GF-D8 (cell line): ENCODE data around the gene HAT1.
"Not testable (repeated sequence)": the region's sequence is repeated elsewhere in the genome, so short reads cannot be mapped to it uniquely, and the experiment has no call there.

ENCODE experiments used
- DNase-seq: peaks from one replicate; lab custom pipeline; 2025; lab: John Stamatoyannopoulos, UW

Gene HAT1

GRCh38 chr2:171972329-171972982 lies 50.2 kb downstream of the HAT1 start:
- DNase-seq = no peak

GRCh38 chr2:171979103-171979502 lies 56.8 kb downstream of the HAT1 start:
- DNase-seq = no peak

GRCh38 chr2:171983924-171984323 lies 61.7 kb downstream of the HAT1 start:
- DNase-seq = not testable (repeated sequence)

DNA sequence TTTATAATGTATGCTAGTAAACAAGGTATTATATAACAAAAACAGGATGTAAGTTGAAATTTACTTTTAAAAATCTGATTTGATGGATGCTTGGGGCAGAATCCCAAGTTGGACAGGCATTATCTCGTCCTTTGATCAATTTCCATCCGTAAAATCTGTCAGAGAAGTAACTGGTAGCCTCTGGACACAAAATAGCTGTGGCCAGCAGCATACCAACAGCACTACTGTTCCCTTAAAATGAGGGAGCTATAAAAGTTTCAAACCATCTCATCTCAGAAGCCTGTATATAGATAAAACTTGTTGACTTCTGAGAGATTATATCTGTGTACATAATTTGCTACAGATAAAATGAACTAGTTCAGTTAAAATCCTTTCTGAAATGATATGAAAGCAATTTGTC lies 62.8 kb downstream of the HAT1 start:
- DNase-seq = no peak

DNA sequence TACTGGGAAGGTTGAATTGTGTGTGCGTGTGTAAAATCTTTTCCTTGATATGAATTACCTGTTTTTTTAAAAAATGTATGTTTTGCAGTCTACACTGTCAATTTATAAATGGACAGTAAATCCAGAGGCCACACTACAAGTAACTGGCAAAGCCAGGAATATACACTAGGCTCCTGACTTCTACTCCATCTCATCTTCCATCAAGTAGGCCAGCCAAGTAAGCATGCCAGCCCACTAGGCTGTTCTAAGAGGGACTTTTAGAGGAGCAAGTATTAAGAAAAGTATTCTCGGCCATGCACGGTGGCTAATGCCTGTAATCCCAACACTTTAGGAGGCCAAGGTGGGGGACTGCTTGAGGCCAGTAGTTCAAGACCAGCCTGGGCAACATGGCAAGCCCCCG lies 64.5 kb downstream of the HAT1 start:
- no peak for DNase-seq

- DNase-seq = no peak
These were observed 68.8 kb downstream of the HAT1 start for GRCh38 chr2:171991027-171991426.

DNA sequence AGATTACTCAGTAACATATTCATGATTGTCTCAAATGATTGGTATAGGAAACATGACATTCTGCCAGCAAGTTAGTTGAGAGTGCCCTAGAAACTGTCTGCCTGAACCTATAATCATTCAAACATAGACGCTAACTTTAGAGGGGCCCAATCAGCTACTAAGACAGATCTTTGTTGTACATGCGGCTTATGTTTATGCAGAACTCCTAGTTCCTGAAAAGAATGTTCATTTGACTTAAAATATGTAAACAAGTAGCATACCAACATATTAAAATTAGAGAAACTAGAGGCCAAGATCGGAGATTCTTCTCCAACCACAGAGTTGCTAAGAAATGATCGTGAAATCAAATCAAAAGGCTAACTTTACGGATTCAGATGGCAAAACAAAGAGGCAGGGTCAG lies 73.3 kb downstream of the HAT1 start:
- DNase-seq = no peak

- no peak for DNase-seq
These were observed 73.8 kb downstream of the HAT1 start for GRCh38 chr2:171996021-171996420.

- DNase-seq = not testable (repeated sequence)
These were observed 74.8 kb downstream of the HAT1 start for GRCh38 chr2:171997031-171997430.

DNA sequence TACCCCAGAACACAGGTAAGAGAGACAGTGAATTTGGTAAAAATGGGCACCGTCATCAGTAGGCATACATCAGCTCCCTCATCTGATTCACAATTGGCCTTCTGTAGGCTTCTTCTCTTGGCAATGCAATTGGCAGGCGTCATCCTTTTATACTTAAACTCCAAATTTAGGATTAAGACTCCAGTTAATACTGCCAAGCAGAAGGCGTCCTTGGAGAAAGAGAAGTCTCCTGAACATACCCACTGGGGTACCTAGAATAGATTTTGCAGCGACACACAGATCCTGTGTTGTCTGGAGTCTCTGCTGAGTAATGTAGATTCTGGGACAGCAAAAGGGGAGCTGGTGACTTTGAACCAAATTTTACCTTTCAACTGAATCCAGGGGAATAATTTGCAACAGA lies 76.9 kb downstream of the HAT1 start:
- DNase-seq = no peak

DNA sequence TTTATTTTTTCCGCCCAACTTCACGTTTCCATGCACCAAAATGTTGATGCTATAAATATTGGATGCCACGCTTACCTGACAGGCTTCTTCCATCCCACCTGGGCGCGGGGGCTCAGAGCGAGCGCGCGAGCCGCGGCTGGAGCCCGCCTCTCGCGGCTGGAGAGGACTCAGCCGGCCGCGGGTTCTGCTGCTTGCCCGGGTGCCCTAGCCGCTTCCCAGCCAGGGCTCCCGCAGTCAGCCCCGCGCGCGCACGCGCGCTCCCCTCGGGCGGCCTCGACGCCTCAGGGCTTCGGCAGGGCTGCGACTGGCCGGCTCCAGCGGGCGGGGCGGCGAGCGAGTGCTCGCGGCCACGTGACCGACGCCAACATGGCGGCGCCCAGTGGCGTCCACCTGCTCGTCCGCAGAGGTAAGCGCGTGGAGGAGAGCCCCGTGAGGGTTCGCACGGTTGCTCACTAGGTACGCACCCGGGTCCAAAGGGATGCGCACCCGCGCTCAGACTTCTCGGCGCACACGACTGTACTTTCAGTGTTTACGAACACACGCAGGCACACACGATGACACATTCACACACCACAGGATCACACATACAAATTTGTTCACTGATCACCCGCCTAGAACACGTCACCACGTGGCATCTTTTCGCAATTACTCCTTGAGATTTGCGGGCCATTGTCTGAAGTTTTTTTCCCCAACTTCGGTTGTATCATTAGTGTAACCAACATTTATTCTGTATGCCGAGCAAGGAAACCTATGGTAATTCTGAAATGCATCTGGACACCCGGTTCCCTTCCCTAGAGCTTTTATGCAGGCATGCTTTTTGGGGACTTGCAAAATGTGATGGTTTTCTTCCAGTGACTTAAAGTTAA lies 77.6 kb downstream of the HAT1 start, which contains the start of gene METAP1D:
Gene METAP1D, plus strand, starts transcription at position 350 of the 866 bp plus-strand sequence. Its CDS starts 17 bp downstream, at position 367.
- DNase-seq = peak; percentile 80

- no peak for DNase-seq
These were observed 78.6 kb downstream of the HAT1 start for GRCh38 chr2:172000696-172001361.

GRCh38 chr2:172007372-172007771 lies 85.1 kb downstream of the HAT1 start:
- DNase-seq = no peak

DNA sequence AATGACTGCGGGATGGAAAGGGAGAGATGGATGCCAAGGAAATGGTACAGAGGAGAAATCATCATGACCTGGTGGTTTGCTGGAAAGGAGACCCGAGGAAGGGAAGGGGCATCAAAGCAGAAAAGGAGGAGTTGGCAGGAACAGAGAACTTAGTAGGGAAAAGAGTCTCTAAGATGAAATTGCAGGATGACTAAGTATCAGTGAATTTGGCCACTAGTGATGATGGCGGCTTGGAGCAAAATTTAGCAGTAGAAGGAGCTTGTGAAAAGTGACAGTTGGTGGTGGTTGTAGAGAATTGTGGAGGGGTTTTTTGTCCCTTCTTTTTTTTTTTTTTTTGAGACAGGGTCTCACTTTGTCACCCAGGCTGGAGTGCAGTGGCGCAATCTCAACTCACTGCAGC lies 87.6 kb downstream of the HAT1 start:
- DNase-seq = no peak

- DNase-seq = no peak
These were observed 89.7 kb downstream of the HAT1 start for GRCh38 chr2:172011812-172012575.

GRCh38 chr2:172012677-172013391 lies 90.6 kb downstream of the HAT1 start:
- no peak for DNase-seq

GRCh38 chr2:172013396-172013795 lies 91.1 kb downstream of the HAT1 start:
- peak; percentile 46 for DNase-seq

DNA sequence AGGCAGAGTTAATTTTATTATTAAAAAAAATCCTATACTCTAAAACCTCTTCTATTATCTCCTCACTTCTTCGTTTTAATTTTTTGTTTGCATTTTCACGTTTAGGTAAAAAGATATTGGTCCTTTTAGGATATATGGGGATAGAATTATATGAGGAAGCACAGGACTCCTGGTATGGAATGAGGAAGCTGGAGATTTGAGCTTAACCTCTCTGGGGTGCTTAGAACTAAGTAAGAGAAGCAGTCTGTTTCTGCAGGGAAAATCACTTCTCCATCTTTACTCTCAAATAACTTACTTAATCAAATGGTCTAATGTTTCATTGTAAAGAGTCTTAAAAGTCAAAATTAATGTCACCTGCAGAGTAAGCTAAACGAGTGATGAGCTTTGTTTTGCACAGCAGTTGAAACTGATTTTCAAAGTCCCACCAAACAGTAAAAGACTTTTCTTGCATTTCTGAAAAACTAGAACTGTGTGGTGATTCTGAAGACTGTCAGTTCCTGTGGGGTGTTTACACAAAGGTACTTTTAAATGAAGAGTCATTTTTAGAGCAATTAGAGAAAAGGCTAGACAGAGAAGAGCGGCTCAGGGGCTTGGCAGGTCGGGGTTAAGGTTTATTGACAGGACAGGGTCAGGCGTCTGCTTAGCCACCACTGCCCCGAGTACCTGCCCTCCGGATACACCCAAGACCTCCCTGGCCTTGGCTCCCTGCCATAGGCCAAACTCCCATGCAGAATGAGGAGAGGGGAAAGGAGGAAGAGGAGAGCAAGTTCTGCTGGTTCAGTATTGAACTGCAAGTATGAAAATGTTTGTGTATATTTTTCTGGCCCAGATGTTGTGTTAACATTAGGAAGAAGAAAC lies 99.0 kb downstream of the HAT1 start:
- no peak for DNase-seq

GRCh38 chr2:172021955-172022354 lies 99.7 kb downstream of the HAT1 start:
- no peak for DNase-seq

DNA sequence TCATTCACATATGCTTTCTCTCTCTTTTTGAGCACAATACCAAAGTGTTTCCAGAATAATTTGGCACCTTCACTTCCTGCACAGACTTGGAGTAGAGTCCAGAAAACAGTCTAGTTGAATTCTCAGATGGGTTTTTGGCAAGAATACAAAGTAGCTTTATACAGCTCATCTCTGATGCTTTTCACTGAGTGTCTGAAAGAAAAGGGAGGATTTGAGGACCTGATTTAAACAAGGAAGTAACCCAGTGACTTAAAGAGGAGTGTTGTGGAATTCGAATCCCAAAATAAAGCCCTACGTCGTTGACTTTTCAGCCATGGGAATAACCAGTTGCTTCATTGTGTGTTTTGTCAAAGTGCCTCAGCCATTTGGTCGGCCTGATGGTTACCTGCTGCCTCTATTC lies 109.3 kb downstream of the HAT1 start:
- no peak for DNase-seq
